Renal cortical epithelial cell (primary cell): ENCODE data around the gene FYN. TPM values are rescaled to one million over a fixed set of nuclear protein-coding genes. Genes with fewer than 3 reads are reported as not detected.

Experiments
- DNase-seq: peaks from one replicate; pipeline ENCODE4 v3.0.0-alpha.2; 2011; ENCODE audit warnings: low read depth
- total RNA-seq: library from RNA; depleted of rRNA; stranded (reverse); fragments of >200 nt; gene quantifications from 2 replicates; pipeline ENCODE4 v1.2.3, GENCODE V29; 2014

The FYN gene
- total RNA-seq, 1 donor from 2014 or later, result 39.4 TPM

DNA sequence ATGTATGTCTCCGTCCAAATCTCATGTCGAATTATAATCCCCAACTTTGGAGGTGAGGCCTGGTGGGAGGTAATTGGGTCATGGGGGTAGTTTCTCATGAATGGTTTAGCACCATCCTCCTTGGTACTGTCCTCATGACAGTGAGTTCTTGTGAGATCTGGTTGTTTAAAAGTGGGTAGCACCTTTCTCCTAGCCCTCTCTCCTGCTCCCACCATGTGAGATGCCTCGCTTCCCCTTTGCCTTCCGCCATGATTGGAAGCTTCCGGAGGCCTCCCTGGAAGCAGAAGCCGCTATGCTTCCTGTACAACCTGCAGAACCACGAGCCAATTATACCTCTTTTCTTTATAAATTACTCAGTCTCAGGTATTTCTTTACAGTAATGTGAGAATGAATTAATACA is 123.1 kb downstream of the FYN start:
- no peak for DNase-seq

DNA sequence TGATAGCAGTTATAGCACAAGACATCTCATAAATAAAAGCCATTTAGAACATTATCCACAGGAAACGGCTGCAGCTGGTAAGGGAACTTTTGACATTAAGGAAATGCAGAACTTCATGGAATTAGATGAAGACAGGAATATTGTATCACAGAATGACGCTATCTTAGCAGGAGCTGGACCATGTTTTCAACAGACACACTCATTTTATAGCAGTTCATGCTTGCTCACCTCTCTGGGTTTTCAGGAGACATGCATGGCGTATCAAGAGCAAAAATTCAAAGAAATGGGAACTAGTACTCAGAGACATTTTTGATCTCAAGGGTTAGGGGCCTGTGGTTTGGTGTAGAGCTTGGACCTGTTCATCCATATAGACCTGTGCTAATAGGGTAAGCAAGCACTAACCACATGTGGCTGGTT is 125.0 kb downstream of the FYN start:
- DNase-seq, result no peak

DNA sequence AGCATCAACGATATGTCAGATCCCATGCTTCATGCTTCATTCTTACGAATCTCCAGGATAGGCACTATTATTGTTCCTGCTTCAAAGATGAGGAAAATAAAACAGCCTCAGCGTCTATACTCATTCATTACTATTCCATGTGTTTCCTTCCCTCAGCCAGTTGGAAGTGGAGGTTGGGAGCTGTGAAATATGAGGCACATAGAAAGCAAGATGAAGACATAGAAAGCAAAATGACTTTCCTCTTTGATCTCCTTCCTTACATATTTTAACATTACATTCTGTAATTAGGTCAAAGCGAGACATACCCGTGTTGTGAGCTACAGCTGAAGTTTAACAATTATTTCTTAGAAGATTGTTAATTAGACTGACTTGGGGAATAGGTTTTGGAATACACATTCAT is 125.4 kb downstream of the FYN start:
- no peak for DNase-seq

DNA sequence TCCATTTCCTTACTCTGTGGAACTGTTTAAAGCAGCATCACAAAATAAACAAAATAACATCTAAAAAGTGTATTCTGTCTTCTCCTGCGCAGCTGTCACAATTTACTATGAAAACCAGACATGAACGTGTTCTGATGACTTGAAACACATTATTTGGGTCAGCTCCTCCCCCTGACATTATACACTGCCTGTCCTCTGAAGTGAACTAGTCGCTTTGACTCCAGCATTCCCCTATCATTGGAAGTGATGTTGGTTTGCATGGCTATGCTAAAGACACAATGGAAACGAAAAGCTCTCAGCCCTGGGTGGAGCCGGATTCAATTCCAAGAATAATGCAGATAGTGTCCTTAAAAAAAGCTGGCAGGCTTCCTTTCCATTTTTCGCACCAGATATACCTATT is 125.9 kb downstream of the FYN start:
- DNase-seq, result no peak

DNA sequence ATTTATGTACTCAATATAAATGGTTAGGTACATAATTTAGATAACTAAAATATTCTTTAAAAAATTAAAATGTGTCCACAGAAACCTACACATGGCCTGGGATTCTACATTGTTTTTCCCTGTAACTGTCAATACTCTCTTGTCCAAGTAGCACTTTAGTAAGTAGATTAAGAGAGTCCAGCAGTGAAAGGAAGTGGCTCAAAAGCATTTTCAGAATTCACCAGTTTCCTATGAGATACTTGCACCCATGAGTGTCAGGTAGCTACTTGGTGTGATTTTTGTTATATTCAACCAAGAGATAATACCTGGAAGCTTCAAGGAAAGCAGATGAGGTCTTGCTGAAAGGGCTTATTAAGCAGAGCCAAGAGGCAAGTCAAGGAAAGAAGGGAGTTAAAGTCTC is 126.3 kb downstream of the FYN start:
- no peak for DNase-seq

DNA sequence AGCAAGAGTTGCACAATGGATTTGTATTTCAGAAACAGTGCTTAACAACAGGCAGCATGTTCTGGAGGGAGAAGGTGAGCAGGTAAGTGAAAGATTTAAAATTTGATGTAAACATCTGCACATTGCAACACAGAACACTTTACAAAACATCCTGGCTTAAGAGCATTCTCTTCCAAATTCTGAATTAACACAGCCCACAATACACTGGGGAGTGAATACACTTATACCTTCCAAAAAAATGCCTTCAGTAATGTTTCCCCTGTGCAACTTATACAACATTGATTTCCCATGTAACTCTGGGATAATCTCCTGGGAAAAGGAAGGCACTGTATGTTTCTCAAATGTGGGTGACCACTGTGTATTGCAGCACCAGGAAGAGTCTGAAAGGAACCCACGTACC is 127.6 kb downstream of the FYN start:
- no peak for DNase-seq

DNA sequence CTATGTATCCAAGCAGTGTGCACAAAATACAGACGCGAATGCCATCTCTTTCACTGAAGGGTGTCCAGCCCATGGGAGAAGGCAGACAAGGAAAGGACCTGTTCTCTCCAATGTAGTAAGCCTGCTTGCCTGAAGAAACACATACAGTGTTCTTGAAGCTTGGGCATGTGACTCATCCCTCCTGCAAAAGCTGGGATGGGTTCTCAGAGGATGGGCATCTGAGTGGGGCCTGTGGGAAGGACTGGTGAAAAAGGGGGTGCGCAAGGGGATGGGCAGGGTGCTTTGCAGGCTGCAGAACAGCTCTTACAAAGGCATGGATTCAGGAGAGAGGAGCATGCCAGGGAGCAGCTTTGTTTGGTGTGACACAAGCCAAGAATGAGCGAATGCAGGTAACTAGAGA is 128.1 kb downstream of the FYN start:
- peak; percentile 18 for DNase-seq

DNA sequence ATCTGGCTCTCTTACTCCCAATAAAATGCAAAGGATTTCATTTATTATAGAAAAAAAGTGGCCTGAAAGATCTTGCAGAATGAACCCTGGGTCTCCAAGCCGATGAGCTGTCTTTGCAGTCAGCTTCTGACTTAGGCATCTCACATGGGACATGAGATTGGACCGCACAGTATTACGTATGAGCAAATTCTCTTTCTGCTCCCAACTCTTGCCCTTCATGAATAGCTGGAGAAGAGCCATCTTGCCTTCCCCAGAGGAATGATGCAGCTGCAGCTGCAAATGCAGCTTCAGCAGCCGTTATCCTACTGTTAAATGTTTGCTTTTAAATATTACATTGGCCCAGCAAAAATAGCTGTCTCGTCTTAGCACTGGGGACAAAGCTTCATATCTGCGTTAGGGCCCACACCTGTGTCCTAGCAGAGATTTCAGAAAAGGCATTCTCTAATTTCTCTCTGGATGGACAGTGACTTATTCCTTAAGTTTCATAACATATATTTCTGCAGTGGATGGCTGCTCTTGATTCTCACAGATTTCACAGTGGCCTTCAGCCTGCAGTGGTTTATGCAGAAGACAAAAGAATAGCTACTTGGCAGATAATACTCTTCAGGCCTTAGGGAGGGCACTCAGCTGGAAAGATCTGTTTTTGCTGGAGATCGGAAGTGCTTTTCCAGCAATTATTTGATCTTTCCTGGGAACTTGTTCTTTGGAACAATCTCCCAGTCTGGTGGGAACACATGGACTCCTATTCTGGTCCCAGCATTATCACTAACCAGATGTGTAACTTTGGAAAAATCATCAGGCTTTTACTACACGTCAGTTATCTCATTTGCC is 129.2 kb downstream of the FYN start:
- no peak for DNase-seq

DNA sequence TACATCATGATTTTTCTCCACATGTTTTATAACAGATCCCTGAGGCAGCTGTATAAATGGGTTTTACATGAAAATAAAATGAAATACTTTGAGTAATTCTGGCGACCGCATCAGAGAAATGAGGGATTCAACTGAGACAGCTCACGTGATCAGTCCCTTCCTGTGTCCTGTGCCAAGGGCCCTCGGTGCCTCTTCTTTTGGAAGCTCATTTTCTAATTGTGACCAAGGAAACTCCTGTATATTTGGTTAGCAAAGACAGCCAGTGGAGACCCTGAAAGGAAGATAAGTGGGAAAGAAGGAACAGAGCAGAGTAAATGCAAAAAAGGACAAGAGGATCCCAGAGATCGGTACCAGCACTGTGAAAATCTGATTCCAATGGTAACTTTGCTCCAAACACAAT is 129.9 kb downstream of the FYN start:
- no peak for DNase-seq

DNA sequence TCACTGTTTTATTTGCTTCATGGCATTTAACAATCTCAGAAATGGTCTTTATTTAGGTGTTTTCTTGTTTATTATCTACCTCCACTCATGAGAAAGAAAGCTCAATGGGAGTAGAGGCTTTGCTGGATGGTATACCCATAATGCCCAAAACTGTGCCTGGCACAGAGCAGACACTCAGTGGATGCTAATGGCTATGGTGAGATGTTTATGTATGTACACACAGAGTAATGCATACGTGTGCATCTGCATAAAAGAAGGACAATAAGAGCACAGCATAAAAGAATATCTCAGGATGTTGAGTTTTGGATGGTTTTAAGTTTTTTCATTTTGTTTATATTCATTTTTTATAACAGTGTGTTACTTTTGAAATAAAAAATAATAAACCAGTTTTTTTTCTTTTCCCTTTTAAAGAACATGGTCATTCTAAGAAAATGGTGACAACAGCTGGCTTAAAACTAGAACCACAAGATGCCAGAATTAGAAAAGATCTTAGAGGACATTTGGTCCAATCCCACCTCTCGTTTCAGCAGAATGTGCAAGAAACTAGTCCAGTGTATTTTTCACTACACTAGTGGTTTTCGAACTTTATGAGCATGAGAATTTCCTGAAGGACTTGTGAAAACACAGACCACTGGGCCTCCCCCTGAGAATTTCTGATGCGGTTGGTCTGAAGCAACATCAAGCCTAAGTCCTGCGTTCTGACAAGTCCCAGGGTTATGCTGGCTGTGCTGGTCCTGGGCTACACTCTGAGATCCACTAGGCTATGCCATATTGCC is 131.9 kb downstream of the FYN start:
- no peak for DNase-seq

DNA sequence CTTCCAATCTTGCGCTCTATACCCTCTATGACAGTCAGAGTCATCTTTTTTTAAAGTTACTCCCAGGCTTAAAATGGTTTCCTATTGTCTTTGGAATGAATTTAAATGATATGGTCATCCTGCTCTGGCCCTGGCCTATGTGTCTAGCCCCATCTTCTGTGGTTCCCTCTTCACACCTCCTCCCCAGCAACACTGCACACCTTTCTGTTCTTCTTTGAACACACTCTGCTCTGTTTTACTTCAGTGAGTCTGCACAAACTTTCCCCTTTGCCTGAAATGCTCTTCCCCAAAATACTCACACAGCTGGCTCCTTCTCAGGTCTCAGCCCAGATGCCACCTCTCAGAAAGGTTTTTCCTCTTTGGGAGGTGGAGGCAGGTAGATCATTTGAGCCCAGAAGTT is 132.7 kb downstream of the FYN start:
- DNase-seq, result no peak

DNA sequence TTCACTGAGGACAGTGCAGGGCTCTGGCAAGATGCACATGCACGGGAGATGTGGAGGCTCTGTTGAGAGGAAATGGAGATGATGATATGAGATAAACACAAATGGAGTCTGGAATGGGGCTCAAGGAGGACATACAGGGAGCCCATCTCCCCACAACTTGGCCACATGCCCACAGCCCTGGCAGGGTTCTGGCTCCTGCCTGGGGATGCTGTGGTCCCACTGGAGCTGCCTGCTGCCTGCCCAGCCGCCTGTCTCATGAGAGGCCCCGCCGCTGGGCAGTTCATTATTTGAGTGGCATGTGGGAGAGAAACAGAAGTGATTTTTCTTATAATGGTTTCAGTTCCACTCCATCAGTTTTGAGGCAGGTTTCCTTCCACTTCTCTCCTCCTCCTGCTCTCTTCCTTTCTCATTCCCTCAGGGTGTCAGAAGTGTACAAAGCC is 134.0 kb downstream of the FYN start:
- no peak for DNase-seq

DNA sequence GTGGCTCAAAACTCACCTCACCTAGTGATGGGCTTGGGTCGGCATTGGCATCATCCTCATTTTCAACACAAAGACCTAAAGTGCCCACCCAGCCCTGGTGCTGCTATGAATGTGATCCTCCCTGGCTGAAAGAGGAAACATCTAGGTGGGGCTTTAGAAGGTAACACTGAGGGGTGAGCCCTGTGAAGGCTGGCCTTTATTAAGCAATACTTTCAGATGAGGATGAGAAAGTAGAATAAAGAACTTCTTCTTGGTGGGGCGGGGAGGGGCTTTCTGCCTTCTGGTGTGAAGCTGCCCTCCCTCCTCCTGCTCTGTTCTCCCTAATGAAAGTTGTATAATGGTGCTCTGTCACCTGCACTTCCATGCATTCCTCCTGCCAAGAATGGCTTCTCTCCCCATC is 134.6 kb downstream of the FYN start:
- no peak for DNase-seq

DNA sequence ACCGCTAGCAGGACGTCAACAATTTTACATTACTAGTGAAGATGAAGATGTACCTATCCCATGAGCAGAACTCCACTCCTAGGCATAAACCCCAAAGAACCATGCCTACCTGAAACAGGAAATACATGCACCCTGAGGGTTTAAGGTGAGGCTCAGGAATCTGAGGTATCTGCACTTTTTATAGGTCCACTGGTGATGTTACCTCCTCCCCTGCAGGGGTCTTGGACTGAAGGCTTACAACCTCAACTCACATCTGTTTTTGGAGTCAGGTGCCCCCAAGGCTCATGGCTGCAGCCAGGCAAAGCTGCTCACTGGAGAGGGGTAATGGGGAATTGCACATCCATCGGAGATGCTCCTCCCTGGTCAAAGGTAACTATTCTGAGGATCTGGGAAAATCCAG is 135.1 kb downstream of the FYN start:
- no peak for DNase-seq

DNA sequence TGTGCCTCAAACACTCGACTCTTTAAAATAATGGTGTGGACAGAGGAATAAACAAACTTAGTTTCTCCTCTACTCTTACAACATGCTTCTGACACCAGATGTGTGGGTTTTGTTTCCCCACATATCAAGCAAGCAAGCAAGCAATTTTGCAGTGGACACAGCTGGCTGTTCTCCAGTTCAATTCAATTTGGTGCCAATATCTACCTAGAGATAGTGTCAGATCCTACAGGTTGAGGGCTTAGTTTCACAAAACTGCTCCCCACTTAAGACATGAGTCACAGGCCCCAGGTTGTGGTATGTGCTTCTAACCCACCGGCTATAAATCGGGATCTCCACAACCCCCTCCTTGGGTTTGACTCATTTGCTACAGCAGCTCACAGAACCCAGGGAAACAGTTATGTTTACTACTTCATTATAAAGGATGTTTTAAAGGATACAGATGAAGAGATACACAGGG is 136.2 kb downstream of the FYN start:
- DNase-seq, result peak; percentile 88

DNA sequence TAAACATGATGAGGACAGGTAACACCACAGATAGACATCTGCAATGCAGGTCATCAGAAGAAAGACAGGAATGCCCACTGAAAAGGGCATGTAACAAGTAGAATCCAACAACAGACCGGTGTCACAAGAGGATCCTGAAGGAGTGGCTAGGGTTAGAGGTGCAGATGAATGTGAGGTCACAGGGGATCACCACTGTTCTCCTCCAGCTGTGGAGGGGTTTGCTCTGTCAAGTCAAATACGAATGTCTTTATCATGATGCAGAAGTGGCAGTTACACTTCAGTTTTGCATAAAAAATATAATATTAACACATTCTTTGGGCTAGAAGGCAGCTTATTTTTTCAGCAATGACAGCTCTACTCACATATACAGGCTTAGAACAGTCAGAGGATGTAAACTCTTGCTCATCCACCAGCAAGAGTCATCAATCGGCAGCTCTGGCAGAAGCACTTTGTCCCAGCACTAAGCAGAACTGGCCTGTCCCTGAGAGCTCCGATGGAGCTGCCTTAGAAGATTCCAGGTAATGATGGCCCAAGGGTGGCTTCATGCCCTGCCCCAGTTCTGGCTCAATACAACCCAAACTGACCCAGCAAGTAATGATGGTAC is 137.1 kb downstream of the FYN start:
- no peak for DNase-seq

DNA sequence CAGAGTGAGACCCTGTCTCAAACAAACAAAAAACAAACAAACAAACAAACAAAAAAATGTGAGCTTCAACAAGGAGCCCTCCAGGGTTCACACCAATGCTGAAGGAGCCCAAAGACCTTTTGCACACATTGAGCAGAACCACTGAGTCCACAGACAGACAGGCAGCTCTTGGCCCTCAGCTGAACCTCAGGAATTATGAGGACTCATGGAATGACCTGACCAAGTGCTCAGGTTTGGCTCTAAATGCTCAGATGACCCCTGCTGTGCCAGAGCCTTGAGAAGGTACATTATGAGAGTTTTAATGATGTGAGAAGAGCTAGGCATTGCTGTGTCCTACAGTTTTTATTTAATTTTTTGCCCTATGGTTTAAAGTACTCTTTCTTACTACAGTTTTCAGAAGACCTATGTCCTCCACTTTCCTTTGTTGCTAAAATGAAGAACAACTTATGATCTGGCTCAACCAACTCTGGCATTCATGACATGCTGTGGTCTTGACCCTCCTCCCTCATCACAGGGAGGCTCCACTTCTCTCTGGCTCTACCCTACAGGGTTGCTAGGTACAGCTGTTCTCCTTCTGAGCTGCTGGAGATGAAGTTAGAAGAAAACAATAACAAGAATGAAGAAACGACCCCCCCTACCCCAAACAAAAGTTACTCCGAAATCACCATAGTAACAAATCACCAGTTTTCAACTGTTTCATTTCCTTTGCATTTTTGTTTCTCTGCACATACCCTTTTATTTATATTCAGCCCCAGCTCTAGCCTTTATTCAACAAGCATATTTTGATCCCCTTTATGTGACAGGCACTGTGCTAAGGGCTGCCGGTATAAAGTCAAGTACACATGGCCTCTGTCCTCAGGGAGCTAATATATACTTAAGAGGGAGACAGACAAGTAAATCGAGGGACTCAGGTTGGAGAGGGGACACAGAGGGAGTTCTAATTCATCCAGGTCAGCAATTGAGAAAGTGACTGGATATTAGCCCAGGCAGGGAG is 138.9 kb downstream of the FYN start:
- peak; percentile 27 for DNase-seq

DNA sequence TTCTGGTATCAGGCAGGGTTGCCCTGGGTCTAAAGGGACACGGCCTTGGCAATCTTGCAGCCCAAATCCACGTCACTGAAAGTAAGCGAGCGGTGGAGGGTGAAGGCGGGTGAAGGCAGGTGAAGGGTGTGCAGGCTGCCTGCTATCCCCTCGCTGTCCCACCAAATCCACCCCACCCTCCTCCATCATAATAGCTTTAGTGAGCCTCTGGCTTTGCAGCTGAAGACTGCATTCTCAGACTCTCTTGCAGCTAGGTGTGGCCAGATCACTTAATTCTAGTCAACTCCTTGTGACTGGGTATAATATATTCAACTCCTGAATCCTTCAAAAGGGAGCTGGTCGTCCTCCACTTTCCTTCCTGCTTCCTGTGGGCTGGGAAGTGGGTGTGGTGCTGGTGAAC is 140.9 kb downstream of the FYN start:
- DNase-seq, result no peak

DNA sequence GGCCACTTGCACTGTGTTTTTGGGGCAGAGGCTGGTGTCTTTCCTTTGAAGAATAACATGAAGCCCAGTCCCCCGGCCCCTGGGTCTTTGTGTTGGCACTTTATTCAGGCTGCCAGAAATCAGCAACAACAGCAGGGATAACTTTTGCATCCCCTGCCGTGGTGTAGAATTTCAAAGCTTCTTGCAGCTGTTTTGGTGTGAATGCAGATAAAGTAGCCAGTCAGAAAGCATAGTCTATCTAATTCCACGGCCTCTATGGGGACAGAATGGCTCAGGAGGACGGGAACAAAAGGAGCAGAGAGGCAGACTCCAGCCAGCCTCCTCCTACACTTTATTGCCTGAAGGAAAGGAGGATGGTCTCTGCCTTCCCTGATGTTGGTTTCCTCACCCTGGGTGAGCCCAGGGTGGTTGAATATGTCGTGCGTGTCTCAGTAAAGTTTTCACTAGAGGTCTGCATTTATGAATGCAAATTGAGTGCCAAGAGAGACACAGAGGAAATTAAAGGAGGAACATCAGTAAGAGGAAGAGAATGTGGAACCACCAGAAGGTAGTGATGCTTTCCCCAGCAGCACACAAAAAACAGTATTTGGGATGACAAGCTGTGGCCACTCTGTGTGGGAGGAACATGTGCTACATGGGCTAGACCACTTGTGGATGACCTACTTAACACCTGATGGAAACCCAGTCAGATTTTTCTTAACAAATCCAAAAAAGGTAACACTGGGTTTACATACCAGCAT is 141.6 kb downstream of the FYN start:
- no peak for DNase-seq

DNA sequence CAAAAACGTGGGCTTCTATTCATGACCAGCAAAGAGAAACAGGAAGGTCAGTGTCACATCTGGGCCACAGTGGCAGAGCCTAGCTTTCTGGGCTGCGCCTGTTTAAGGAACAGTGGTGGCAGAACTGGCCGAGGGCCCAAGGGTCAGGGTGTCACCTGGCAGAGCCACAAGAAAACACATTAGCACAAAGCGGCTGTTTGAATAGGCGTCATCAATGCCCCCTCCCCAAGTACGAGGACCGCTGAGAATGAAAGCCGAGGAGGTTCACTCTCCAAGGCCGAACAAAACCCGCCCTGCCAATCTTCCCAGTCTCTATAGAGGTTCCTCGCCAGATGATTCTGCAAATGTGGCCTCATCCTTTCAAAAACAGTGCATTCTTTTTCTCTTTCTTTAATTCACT is 142.4 kb downstream of the FYN start:
- no peak for DNase-seq

DNA sequence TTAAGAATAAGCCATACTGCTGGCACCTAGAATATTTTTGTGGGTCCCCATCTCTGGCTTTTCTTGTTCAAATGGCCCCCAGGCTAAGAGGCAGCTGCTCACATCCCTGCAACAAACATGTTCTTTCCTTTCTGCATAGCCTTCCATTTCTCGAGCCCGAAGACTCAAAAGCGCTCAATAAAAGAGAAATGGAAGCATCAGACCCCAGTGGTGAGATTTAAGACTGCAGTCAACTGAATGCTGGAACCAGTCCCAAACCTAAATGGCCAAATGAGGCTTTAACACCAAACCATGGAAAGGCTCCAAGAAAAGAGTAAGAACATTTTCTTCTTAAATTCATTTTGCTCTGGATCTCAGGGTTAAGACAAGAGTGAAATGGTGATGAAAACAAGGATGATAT is 145.4 kb downstream of the FYN start:
- no peak for DNase-seq
